H1 (cell line): Measurements from ENCODE around the gene KCND3. TPM values are rescaled to one million over a fixed set of nuclear protein-coding genes. Genes with fewer than 3 reads are reported as not detected.

Experiments
- BRCA1 ChIP-seq: IDR thresholded peaks from 2 replicates; pipeline ENCODE4 v1.6.1; 2012; ENCODE audit warnings: low read depth, low read length, improper control_type of control experiment
- CEBPB ChIP-seq: IDR thresholded peaks from 2 replicates; pipeline ENCODE4 v1.6.1; 2012; ENCODE audit warnings: low read depth, low read length
- CHD2 ChIP-seq: IDR thresholded peaks from 2 replicates; pipeline ENCODE4 v1.6.1; 2012; ENCODE audit warnings: low read length, improper control_type of control experiment
- EP300 ChIP-seq, 2 experiments: IDR thresholded peaks; 1 replicate in 1 of 2; 2 replicates in 1 of 2; pipeline ENCODE4 v1.6.1; 2011 to 2012; ENCODE audit warnings: low read depth in 2 of 2, low read length in 2 of 2, mild to moderate bottlenecking in 2 of 2, borderline replicate concordance in 1 of 2, inconsistent platforms in 1 of 2, moderate library complexity in 1 of 2
- KDM4A ChIP-seq: IDR thresholded peaks from one replicate; pipeline ENCODE4 v1.7.1; 2012; ENCODE audit warnings: low read depth, mild to moderate bottlenecking, moderate library complexity, low read length, inconsistent platforms; ENCODE audit not compliant: severe bottlenecking
- RFX5 ChIP-seq: IDR thresholded peaks from 2 replicates; pipeline ENCODE4 v1.6.1; 2011; ENCODE audit warnings: low read depth, low read length, improper control_type of control experiment, borderline replicate concordance
- RNF2 ChIP-seq: fragments of 200-900, 300-1000 bp; sonication (generic); IDR thresholded peaks from 2 replicates; pipeline ENCODE4 v1.7.1; 2016; ENCODE audit warnings: borderline replicate concordance, low read depth, mild to moderate bottlenecking, antibody characterized with exemption, low read length; ENCODE audit not compliant: poor library complexity, severe bottlenecking; ENCODE audit errors: missing control alignments
- SIN3A ChIP-seq, 2 experiments: IDR thresholded peaks in 1 of 2; conservative IDR thresholded peaks in 1 of 2; 2 replicates each; pipeline ENCODE4 v1.6.1; 2011 to 2012; ENCODE audit warnings: low read length in 2 of 2, improper control_type of control experiment in 1 of 2, low read depth in 1 of 2, mild to moderate bottlenecking in 1 of 2
- SIX5 ChIP-seq: IDR thresholded peaks from 2 replicates; pipeline ENCODE4 v1.6.1; 2011; ENCODE audit warnings: mild to moderate bottlenecking, low read depth, low read length
- SUZ12 ChIP-seq: fragments of 200-600 bp; sonication (generic); IDR thresholded peaks from 2 replicates; pipeline ENCODE4 v1.6.1; 2012; ENCODE audit warnings: mild to moderate bottlenecking, inconsistent platforms, low read length, moderate library complexity, mixed read lengths
- polyA plus RNA-seq, 7 experiments: library from polyadenylated mRNA; depleted of rRNA in 3 of 7; stranded (reverse) in 5 of 7; unstranded in 2 of 7; fragments of >200 nt in 5 of 7; fragments of 200-250 nt in 2 of 7; gene quantifications; 1 replicate in 5 of 7; 2 replicates in 1 of 7; 4 replicates in 1 of 7; pipeline versions ENCODE4 v1.2.1 to v1.2.3, GENCODE V29; 2011 to 2013; ENCODE audit warnings: missing spikeins in 2 of 7, mixed read lengths in 2 of 7
- total RNA-seq: library from RNA; stranded (reverse); fragmentation: NEBNext Ultra II Directional; extraction: Animal tissue kit (Norgen Biotek cat#: 25700); gene quantifications from 2 replicates; pipeline ENCODE4 v1.2.1, GENCODE V29; 2021
- TF ChIP-seq, protein P1 (sequence below): fragments of 300-600 bp; sonication (generic); IDR thresholded peaks from 2 replicates; pipeline ENCODE4 v1.7.1; 2012; ENCODE audit warnings: low read length, moderate library complexity, mild to moderate bottlenecking, inconsistent platforms; ENCODE audit not compliant: insufficient replicate concordance

KCND3 gene
- total and polyA plus RNA-seq, 2 of the 8 experiments (the other 6 are each of a cell fraction or from before 2014, with no cell fraction given), result 0.14 to 0.48 TPM

DNA sequence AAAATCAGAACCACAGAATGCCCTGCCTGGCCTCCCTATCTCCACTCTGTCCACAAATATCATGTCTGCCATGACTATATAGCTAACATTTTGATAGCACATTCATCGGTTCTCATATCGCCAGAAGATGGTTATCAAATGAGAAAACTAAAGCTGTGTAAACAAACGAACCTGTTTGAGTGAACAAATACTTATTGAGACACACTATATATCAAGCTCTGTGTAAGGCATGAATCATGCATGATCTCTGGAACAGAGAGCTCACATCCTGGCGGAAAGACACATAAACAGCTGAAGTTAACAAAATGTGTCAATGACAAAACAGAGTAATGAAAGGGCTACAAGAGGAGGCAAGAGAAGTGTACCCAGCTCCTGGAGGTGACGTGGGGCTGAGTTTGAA lies 13.1 kb downstream of the KCND3 start (continued):
- TF ChIP-seq, protein P1, sequence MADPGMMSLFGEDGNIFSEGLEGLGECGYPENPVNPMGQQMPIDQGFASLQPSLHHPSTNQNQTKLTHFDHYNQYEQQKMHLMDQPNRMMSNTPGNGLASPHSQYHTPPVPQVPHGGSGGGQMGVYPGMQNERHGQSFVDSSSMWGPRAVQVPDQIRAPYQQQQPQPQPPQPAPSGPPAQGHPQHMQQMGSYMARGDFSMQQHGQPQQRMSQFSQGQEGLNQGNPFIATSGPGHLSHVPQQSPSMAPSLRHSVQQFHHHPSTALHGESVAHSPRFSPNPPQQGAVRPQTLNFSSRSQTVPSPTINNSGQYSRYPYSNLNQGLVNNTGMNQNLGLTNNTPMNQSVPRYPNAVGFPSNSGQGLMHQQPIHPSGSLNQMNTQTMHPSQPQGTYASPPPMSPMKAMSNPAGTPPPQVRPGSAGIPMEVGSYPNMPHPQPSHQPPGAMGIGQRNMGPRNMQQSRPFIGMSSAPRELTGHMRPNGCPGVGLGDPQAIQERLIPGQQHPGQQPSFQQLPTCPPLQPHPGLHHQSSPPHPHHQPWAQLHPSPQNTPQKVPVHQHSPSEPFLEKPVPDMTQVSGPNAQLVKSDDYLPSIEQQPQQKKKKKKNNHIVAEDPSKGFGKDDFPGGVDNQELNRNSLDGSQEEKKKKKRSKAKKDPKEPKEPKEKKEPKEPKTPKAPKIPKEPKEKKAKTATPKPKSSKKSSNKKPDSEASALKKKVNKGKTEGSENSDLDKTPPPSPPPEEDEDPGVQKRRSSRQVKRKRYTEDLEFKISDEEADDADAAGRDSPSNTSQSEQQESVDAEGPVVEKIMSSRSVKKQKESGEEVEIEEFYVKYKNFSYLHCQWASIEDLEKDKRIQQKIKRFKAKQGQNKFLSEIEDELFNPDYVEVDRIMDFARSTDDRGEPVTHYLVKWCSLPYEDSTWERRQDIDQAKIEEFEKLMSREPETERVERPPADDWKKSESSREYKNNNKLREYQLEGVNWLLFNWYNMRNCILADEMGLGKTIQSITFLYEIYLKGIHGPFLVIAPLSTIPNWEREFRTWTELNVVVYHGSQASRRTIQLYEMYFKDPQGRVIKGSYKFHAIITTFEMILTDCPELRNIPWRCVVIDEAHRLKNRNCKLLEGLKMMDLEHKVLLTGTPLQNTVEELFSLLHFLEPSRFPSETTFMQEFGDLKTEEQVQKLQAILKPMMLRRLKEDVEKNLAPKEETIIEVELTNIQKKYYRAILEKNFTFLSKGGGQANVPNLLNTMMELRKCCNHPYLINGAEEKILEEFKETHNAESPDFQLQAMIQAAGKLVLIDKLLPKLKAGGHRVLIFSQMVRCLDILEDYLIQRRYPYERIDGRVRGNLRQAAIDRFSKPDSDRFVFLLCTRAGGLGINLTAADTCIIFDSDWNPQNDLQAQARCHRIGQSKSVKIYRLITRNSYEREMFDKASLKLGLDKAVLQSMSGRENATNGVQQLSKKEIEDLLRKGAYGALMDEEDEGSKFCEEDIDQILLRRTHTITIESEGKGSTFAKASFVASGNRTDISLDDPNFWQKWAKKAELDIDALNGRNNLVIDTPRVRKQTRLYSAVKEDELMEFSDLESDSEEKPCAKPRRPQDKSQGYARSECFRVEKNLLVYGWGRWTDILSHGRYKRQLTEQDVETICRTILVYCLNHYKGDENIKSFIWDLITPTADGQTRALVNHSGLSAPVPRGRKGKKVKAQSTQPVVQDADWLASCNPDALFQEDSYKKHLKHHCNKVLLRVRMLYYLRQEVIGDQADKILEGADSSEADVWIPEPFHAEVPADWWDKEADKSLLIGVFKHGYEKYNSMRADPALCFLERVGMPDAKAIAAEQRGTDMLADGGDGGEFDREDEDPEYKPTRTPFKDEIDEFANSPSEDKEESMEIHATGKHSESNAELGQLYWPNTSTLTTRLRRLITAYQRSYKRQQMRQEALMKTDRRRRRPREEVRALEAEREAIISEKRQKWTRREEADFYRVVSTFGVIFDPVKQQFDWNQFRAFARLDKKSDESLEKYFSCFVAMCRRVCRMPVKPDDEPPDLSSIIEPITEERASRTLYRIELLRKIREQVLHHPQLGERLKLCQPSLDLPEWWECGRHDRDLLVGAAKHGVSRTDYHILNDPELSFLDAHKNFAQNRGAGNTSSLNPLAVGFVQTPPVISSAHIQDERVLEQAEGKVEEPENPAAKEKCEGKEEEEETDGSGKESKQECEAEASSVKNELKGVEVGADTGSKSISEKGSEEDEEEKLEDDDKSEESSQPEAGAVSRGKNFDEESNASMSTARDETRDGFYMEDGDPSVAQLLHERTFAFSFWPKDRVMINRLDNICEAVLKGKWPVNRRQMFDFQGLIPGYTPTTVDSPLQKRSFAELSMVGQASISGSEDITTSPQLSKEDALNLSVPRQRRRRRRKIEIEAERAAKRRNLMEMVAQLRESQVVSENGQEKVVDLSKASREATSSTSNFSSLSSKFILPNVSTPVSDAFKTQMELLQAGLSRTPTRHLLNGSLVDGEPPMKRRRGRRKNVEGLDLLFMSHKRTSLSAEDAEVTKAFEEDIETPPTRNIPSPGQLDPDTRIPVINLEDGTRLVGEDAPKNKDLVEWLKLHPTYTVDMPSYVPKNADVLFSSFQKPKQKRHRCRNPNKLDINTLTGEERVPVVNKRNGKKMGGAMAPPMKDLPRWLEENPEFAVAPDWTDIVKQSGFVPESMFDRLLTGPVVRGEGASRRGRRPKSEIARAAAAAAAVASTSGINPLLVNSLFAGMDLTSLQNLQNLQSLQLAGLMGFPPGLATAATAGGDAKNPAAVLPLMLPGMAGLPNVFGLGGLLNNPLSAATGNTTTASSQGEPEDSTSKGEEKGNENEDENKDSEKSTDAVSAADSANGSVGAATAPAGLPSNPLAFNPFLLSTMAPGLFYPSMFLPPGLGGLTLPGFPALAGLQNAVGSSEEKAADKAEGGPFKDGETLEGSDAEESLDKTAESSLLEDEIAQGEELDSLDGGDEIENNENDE, result no peak
- TF ChIP-seq SIX5 (no peak), SIN3A (conservative IDR thresholded peaks at IDR 0.05 in 1 of 2, IDR thresholded peaks at IDR 0.05 in 1 of 2; ENCODE audit: low read depth in 1 of 2, low read length in 2 of 2) (no peak), RFX5 (no peak), SUZ12 (no peak), RNF2 (no peak), KDM4A (no peak), CHD2 (no peak), EP300 (IDR thresholded peaks at IDR 0.05; ENCODE audit: borderline replicate concordance in 1 of 2, low read depth in 2 of 2, low read length in 2 of 2) (no peak), CEBPB (no peak), BRCA1 (no peak)
